GM12872 (cell line): ENCODE data around the gene MUC2.

Experiments
- TF ChIP-seq, protein P1 (sequence below): IDR thresholded peaks from 3 replicates; pipeline ENCODE4 v1.5.1; 2011; ENCODE audit warnings: low read depth, mild to moderate bottlenecking, low read length, moderate library complexity; ENCODE audit not compliant: insufficient read depth

MUC2 gene

DNA sequence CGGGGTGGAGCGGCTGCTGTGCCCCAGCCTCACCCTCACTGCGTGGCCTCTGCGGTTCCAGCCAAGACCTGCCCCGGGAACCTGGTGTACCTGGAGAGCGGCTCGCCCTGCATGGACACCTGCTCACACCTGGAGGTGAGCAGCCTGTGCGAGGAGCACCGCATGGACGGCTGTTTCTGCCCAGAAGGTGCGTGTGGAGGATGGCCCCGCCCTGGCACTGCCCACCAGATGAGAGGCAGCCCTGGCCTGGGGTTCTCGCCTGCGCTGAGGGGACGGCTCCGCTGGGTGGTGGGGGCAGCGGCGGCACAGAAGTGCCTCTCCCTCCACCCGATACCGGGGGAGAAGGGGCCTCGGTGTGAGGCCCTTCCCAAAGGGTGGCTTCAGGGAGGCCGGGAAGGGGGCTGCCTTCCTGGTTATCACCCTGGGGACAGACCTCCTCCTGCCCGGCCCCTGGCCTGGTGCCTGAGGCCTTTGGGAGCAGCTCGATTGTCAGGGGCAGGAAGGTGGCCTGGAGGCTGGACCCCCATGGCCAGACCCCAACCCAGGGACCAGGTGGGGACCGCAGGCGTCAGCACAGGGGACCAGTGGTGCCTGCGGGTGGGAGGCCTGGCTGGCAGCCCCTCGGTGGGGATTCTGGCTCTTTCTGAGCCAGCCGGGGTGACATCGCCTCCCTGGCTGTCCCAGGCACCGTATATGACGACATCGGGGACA lies 7.1 kb downstream of the MUC2 start:
- TF ChIP-seq, protein P1, sequence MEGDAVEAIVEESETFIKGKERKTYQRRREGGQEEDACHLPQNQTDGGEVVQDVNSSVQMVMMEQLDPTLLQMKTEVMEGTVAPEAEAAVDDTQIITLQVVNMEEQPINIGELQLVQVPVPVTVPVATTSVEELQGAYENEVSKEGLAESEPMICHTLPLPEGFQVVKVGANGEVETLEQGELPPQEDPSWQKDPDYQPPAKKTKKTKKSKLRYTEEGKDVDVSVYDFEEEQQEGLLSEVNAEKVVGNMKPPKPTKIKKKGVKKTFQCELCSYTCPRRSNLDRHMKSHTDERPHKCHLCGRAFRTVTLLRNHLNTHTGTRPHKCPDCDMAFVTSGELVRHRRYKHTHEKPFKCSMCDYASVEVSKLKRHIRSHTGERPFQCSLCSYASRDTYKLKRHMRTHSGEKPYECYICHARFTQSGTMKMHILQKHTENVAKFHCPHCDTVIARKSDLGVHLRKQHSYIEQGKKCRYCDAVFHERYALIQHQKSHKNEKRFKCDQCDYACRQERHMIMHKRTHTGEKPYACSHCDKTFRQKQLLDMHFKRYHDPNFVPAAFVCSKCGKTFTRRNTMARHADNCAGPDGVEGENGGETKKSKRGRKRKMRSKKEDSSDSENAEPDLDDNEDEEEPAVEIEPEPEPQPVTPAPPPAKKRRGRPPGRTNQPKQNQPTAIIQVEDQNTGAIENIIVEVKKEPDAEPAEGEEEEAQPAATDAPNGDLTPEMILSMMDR: no peak

DNA sequence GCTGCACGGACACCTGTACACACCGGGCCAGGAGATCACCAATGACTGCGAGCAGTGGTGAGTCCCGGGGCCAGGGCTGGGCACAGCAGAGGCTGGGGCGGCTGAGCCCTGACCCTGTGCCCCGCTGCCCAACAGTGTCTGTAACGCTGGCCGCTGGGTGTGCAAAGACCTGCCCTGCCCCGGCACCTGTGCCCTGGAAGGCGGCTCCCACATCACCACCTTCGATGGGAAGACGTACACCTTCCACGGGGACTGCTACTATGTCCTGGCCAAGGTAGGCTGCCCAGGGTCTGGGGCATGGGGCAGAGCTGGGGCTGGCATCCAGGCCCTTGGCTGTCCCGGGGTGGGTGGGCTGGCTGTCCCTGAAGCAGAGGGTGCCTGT lies 7.7 kb downstream of the MUC2 start:
- TF ChIP-seq, protein P1: no peak

DNA sequence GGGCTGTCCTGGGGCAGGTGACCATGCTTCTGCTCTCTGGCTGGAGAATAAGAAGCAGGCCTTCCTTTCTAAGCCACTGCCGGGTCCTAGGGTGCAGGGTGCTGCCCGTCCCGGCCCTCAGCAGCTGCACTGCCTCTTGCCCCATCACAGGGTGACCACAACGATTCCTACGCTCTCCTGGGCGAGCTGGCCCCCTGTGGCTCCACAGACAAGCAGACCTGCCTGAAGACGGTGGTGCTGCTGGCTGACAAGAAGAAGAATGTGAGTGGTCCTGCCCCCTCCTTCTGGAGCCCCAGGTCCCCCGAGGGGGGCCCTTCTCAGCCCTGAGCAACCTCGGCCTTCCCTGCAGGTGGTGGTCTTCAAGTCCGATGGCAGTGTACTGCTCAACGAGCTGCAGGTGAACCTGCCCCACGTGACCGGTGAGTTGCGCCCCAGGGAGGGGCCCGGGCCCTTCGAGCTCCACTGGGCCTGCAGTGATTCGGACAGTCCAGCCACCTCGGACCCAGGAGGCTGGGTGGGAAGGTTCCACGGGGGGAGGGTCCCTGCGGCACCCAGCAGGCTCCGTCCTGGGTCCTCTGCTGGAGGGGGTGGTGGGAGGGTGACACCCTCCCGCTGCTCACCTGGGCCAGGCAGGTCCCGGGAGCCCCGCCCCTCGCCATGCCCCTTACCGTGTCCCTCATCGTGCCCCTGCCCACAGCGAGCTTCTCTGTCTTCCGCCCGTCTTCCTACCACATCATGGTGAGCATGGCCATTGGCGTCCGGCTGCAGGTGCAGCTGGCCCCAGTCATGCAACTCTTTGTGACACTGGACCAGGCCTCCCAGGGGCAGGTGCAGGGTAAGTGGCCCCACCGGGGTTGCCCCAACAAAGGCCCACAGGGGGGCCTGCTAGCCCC lies 8.3 kb downstream of the MUC2 start:
- TF ChIP-seq, protein P1: no peak

DNA sequence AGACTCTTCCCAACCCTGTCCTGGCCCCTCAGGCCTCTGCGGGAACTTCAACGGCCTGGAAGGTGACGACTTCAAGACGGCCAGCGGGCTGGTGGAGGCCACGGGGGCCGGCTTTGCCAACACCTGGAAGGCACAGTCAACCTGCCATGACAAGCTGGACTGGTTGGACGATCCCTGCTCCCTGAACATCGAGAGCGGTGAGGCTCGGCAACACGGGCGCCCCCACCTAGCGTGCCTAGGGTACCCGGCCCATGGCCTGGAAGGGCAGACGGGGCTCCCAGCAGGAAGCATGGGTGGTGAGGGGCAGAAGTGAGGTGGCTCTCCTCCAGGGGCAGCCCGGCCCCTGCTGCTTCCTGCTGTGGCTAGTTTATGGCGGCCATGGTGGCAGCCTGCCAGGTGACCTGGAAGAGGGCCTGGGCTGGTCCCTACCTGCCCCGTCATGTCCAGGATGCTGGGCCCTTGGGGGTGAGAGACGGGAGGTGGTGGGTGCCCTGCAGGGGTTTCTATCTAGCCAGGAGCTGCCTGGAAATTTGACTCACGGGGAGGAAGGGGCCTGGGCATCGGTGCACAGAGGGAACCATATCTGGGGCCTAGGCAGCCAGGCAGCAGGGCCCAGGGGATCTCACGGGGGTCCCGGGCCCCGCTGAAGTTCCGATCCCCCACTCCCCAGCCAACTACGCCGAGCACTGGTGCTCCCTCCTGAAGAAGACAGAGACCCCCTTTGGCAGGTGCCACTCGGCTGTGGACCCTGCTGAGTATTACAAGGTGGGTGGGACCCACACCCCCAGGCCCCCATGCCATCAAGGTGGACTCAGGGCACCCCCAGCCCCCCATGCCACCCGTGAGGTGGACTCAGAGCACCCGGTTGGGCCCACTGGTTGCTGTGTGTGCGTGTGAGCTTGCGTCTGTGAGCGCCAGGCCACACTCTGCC lies 9.2 kb downstream of the MUC2 start:
- TF ChIP-seq, protein P1: no peak

DNA sequence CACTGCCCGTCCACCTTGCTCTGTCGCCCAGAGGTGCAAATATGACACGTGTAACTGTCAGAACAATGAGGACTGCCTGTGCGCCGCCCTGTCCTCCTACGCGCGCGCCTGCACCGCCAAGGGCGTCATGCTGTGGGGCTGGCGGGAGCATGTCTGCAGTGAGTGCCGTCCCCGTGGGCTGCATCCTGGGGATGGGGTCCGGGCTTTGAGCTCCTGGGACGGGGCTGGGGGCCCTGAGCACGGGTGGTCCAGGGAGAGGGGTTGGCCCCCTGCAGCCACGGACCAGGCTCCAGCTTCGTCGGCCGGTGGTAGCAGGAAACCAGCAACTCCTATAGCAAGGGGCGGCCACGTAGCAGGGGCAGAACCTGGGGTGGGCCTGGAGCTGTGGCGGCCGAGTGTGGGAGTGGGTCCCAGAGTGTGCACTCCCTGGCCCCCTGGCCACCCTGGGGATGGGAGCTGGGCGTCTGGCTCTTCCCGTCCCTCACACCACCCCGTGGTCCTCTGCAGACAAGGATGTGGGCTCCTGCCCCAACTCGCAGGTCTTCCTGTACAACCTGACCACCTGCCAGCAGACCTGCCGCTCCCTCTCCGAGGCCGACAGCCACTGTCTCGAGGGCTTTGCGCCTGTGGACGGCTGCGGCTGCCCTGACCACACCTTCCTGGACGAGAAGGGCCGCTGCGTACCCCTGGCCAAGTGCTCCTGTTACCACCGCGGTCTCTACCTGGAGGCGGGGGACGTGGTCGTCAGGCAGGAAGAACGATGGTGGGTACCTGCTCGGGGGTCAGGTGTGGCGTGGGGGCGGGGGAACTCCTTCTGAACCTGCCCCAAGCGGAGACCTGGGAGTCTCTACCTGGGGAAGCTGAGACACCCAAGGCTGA lies 10.1 kb downstream of the MUC2 start:
- TF ChIP-seq, protein P1: no peak

DNA sequence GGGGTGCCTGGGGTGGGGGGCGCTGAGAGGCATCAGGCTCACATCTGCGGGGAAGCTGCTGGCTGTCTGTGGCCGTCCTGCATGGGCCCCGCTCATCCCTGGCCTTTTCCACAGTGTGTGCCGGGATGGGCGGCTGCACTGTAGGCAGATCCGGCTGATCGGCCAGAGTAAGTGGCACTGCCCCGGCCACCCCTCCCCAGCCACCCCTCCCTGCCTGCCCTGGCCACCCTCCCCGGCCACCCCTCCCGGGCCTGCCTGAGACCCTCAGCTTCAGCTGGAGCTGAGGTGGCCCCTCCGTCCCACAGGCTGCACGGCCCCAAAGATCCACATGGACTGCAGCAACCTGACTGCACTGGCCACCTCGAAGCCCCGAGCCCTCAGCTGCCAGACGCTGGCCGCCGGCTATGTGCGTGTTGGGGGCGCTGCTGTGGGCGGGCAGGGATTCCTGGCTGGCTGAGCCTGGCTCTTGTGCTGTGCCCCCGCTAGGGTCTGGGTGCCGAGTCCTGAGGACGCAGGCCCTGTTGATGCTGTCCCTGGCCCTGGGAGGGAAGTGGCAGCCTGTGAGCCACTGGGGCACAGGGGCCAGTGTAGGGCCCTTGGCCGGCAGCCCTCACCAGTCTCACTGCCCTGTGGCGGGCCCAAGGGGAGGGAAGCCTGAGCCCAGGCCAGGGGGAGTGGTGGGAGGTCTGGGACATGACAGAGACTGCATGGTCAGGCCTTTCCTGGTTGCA lies 10.9 kb downstream of the MUC2 start:
- TF ChIP-seq, protein P1: no peak
